GM12864 (cell line): ENCODE results near the gene KRTAP5-7.

Experiments used
- DNase-seq: peaks from one replicate; pipeline ENCODE4 v3.0.0-alpha.2; 2011; ENCODE audit warnings: low read depth
- H3K4me3 ChIP-seq: 2 replicates; pipeline ENCODE4 v1.5.1; 2011; ENCODE audit warnings: mild to moderate bottlenecking, low read depth, low read length, control low read depth
- TF ChIP-seq, protein P1 (sequence below): IDR thresholded peaks from 2 replicates; pipeline ENCODE4 v1.5.1; 2011; ENCODE audit warnings: low read depth, mild to moderate bottlenecking, moderate library complexity, low read length, control low read depth, inconsistent platforms; ENCODE audit errors: missing control alignments

KRTAP5-7 gene

DNA sequence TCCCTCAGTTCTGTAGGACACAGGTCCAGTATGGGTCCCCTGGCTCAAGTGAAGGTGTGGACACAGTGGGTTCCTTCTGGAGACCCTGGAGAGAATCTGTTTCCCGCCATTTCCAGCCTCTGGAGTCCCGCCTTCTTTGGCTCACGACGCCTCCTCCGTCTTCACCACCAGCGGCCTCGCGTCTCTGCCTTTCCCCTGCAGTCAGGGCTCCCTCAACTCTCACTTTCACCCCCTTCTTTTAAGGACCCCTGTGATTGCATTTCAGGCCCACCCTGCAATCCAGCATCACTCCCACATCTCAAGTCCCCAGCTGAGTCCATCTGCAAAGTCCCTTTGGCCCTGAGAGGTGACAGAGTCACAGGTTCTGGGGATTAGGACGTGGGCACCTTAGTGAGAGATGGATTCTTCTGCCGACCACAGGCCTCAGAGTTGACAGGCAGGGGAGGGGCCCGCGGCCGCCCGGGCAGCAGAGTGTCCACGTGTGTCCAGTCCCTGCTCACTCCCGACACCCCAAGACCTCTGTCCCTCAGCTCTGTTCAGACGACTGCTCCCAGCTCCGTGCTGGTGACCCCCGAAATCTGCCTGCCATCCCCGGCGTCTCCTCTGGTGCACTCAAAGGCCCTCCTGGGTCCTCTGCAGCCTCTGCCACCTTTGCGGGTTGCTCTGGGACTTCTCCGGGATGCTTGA, 36.9 kb upstream of the KRTAP5-7 start:
- no peak overlapping the region for H3K4me3 ChIP-seq
- TF ChIP-seq, protein P1, sequence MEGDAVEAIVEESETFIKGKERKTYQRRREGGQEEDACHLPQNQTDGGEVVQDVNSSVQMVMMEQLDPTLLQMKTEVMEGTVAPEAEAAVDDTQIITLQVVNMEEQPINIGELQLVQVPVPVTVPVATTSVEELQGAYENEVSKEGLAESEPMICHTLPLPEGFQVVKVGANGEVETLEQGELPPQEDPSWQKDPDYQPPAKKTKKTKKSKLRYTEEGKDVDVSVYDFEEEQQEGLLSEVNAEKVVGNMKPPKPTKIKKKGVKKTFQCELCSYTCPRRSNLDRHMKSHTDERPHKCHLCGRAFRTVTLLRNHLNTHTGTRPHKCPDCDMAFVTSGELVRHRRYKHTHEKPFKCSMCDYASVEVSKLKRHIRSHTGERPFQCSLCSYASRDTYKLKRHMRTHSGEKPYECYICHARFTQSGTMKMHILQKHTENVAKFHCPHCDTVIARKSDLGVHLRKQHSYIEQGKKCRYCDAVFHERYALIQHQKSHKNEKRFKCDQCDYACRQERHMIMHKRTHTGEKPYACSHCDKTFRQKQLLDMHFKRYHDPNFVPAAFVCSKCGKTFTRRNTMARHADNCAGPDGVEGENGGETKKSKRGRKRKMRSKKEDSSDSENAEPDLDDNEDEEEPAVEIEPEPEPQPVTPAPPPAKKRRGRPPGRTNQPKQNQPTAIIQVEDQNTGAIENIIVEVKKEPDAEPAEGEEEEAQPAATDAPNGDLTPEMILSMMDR: no peak
- DNase-seq: no peak

DNA sequence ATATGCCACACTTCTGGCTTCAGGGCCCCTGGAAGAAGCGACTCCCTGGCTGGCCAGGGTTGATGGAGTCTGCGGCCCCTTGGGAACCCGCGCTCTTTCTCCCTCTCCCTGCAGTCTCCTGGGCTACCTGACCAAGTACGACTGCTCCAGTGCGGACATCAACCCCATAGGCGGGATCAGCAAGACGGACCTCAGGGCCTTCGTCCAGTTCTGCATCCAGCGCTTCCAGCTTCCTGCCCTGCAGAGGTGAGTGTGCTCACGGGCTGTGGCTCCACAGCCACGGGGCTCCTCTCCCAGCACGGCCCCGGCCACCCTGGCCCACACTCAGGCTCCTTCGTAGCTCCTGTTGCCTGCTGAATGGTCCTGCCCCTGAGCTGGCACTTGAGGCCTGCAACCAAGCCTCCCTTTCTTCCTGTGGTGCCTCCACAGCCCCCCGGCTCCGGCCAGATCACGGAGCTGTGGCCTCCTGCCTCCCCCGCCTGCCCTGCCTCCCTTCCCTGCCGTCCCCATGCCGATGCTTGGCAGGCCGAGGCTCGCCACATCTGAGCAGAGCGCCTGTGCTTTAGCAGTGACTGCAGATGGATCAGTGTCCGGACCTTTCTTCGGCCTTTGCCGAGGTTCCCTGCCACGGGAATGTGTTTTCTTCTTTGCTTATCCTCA, 36.2 kb upstream of the KRTAP5-7 start:
- TF ChIP-seq, protein P1: no peak
- DNase-seq: no peak

DNA sequence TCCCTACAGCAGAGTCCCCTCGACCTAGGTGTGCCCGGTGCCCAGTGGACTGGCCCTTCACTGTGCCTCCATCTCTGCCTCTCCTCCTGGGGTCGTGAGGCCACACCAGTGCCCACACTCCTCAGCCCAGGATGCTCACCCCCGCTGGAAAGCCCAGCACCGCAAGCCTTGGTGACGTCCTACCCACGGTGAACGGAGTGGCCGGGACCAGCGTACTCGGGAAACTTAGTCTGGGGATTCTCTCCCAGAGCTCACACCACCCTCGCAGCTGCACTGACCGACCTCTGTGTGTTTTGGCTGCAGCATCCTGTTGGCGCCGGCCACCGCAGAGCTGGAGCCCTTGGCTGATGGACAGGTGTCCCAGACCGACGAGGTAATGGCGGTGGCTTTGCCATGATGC, 35.5 kb upstream of the KRTAP5-7 start:
- DNase-seq: no peak
- TF ChIP-seq, protein P1: no peak

More for the DNA sequence above, 36.2 kb upstream of the KRTAP5-7 start:
- no peak overlapping the region for H3K4me3 ChIP-seq

GRCh38 chr11:71491940-71492339, 35.1 kb upstream of the KRTAP5-7 start:
- TF ChIP-seq, protein P1: no peak
- no peak overlapping the region for H3K4me3 ChIP-seq
- no peak for DNase-seq

More for the DNA sequence above, 35.5 kb upstream of the KRTAP5-7 start:
- no peak overlapping the region for H3K4me3 ChIP-seq

- no peak overlapping the region for H3K4me3 ChIP-seq
- TF ChIP-seq, protein P1: no peak
- DNase-seq: no peak
Observed at GRCh38 chr11:71495286-71496230, 31.5 kb upstream of the KRTAP5-7 start.

GRCh38 chr11:71496421-71496820, 30.6 kb upstream of the KRTAP5-7 start:
- TF ChIP-seq, protein P1: no peak
- DNase-seq: no peak
- H3K4me3 ChIP-seq: no peak overlapping the region
